ENCODE data around the gene ATP1A1.

ATP1A1 gene

DNA sequence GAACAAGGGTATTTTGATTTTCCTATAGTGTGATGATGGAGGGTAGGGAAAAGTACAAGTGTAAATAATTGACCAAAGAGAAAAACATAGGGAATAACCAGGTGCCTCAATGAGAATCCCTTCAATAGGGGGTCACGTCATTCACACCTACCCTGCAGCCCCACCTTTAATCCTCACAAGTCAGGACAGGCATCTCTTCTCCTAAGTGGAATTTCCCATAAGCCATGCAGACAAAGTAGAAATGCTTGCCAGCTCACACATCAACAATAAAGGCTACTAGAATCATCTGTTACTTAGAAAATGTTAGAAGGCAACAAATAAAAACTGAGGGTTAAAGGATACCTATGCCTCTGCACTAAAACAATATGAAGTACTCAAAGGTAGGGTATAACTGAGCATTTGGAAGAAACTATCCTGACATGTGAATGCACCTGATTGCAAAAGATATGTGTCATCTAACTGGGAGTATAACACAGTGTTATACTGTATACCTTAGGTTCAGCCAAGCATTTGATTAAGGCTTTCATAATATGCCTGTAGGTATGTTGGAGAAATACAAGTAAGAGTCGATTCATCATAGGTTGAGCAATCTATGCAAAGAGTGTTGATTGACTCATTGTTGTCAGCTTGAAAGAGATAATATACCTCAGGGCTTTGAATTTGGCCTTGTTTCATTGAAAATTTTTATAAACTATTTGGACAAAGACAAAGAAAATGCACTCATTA lies 32.4 kb upstream of the ATP1A1 start (continued):
- TF ChIP-seq ZNF565 (CRISPR knock-in tag; conservative IDR thresholded peaks at IDR 0.05; ENCODE audit: low read depth), result no peak
- no peak for TF ChIP-seq ZNF70 (CRISPR knock-in tag; IDR thresholded peaks at IDR 0.05)

DNA sequence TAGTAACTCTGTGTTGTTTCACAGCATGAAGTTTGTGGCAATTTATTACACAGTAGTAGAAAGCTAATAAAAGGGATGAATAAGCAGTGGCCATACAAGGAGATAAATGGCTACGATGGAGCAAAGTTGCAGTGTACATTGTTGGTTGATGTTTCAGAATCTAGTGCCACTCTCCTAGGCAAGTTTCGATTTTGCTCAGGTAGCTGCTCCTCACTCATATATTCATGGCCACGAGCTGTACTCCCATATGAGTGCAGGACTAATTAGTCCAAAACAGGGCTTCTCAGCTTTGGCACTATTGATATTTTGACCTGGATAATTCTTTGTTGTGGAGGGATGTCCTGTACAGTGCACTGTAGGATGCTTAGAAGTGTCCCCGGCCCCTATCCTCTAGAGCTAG lies 30.0 kb upstream of the ATP1A1 start:
- TF ChIP-seq ESRRG (CRISPR knock-in tag; IDR thresholded peaks at IDR 0.05) (no peak), SNAI2 (CRISPR knock-in tag; IDR thresholded peaks at IDR 0.05) (no peak), ARNTL (CRISPR knock-in tag; IDR thresholded peaks at IDR 0.05; ENCODE audit: borderline replicate concordance, low read depth) (no peak), ISL1 (CRISPR knock-in tag; IDR thresholded peaks at IDR 0.05) (no peak), PPARA (CRISPR knock-in tag; IDR thresholded peaks at IDR 0.05; ENCODE audit: borderline replicate concordance) (no peak), BACH2 (CRISPR knock-in tag; IDR thresholded peaks at IDR 0.05; ENCODE audit: borderline replicate concordance) (no peak), ZNF70 (CRISPR knock-in tag; IDR thresholded peaks at IDR 0.05) (no peak), ZFP3 (CRISPR knock-in tag; IDR thresholded peaks at IDR 0.05) (no peak), GLIS3 (CRISPR knock-in tag; IDR thresholded peaks at IDR 0.05) (no peak), CSDC2 (CRISPR knock-in tag; IDR thresholded peaks at IDR 0.05) (no peak), TOX (CRISPR knock-in tag; IDR thresholded peaks at IDR 0.05; ENCODE audit: borderline replicate concordance) (no peak), RARB (CRISPR knock-in tag; IDR thresholded peaks at IDR 0.05) (no peak), ZC3H10 (CRISPR knock-in tag; IDR thresholded peaks at IDR 0.05) (no peak), OSR1 (CRISPR knock-in tag; IDR thresholded peaks at IDR 0.05) (no peak)
- TF ChIP-seq, protein P1, sequence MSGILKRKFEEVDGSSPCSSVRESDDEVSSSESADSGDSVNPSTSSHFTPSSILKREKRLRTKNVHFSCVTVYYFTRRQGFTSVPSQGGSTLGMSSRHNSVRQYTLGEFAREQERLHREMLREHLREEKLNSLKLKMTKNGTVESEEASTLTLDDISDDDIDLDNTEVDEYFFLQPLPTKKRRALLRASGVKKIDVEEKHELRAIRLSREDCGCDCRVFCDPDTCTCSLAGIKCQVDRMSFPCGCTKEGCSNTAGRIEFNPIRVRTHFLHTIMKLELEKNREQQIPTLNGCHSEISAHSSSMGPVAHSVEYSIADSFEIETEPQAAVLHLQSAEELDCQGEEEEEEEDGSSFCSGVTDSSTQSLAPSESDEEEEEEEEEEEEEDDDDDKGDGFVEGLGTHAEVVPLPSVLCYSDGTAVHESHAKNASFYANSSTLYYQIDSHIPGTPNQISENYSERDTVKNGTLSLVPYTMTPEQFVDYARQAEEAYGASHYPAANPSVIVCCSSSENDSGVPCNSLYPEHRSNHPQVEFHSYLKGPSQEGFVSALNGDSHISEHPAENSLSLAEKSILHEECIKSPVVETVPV (CRISPR knock-in tag; IDR thresholded peaks at IDR 0.05), result no peak
- TF ChIP-seq, protein P2, sequence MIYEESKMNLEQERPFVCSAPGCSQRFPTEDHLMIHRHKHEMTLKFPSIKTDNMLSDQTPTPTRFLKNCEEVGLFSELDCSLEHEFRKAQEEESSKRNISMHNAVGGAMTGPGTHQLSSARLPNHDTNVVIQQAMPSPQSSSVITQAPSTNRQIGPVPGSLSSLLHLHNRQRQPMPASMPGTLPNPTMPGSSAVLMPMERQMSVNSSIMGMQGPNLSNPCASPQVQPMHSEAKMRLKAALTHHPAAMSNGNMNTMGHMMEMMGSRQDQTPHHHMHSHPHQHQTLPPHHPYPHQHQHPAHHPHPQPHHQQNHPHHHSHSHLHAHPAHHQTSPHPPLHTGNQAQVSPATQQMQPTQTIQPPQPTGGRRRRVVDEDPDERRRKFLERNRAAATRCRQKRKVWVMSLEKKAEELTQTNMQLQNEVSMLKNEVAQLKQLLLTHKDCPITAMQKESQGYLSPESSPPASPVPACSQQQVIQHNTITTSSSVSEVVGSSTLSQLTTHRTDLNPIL (CRISPR knock-in tag; IDR thresholded peaks at IDR 0.05; ENCODE audit: low read depth), result no peak
- TF ChIP-seq, protein P3, sequence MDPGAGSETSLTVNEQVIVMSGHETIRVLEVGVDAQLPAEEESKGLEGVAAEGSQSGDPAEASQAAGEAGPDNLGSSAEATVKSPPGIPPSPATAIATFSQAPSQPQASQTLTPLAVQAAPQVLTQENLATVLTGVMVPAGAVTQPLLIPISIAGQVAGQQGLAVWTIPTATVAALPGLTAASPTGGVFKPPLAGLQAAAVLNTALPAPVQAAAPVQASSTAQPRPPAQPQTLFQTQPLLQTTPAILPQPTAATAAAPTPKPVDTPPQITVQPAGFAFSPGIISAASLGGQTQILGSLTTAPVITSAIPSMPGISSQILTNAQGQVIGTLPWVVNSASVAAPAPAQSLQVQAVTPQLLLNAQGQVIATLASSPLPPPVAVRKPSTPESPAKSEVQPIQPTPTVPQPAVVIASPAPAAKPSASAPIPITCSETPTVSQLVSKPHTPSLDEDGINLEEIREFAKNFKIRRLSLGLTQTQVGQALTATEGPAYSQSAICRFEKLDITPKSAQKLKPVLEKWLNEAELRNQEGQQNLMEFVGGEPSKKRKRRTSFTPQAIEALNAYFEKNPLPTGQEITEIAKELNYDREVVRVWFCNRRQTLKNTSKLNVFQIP (CRISPR knock-in tag; IDR thresholded peaks at IDR 0.05; ENCODE audit: borderline replicate concordance, low read depth), result no peak
- TF ChIP-seq, protein P4, sequence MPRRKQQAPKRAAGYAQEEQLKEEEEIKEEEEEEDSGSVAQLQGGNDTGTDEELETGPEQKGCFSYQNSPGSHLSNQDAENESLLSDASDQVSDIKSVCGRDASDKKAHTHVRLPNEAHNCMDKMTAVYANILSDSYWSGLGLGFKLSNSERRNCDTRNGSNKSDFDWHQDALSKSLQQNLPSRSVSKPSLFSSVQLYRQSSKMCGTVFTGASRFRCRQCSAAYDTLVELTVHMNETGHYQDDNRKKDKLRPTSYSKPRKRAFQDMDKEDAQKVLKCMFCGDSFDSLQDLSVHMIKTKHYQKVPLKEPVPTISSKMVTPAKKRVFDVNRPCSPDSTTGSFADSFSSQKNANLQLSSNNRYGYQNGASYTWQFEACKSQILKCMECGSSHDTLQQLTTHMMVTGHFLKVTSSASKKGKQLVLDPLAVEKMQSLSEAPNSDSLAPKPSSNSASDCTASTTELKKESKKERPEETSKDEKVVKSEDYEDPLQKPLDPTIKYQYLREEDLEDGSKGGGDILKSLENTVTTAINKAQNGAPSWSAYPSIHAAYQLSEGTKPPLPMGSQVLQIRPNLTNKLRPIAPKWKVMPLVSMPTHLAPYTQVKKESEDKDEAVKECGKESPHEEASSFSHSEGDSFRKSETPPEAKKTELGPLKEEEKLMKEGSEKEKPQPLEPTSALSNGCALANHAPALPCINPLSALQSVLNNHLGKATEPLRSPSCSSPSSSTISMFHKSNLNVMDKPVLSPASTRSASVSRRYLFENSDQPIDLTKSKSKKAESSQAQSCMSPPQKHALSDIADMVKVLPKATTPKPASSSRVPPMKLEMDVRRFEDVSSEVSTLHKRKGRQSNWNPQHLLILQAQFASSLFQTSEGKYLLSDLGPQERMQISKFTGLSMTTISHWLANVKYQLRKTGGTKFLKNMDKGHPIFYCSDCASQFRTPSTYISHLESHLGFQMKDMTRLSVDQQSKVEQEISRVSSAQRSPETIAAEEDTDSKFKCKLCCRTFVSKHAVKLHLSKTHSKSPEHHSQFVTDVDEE (CRISPR knock-in tag; IDR thresholded peaks at IDR 0.05), result no peak
- TF ChIP-seq, protein P5, sequence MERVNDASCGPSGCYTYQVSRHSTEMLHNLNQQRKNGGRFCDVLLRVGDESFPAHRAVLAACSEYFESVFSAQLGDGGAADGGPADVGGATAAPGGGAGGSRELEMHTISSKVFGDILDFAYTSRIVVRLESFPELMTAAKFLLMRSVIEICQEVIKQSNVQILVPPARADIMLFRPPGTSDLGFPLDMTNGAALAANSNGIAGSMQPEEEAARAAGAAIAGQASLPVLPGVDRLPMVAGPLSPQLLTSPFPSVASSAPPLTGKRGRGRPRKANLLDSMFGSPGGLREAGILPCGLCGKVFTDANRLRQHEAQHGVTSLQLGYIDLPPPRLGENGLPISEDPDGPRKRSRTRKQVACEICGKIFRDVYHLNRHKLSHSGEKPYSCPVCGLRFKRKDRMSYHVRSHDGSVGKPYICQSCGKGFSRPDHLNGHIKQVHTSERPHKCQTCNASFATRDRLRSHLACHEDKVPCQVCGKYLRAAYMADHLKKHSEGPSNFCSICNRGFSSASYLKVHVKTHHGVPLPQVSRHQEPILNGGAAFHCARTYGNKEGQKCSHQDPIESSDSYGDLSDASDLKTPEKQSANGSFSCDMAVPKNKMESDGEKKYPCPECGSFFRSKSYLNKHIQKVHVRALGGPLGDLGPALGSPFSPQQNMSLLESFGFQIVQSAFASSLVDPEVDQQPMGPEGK (CRISPR knock-in tag; IDR thresholded peaks at IDR 0.05; ENCODE audit: borderline replicate concordance), result no peak
- ATAC-seq, result no peak

DNA sequence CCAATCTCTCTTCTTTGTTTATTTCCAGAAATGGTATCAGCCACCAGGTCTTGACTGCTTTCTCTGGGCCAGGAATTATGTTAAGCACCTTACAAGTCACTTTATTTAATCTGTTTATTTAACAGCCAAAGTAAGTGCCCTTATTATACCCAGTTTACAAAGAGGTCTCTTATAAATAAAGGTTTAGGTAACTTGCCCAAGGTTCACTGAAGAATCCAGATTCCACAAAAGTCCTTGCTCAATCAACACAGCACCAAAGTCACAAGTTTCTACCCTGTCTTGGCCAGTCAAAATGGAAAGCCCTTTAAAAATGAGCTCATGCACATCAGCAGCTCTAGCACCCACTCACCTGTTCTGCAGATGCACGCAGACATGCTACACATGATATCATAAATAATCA lies 28.0 kb upstream of the ATP1A1 start:
- no peak for ATAC-seq
- TF ChIP-seq ZNF70 (CRISPR knock-in tag; IDR thresholded peaks at IDR 0.05) (no peak), ISL1 (CRISPR knock-in tag; IDR thresholded peaks at IDR 0.05) (no peak), OSR1 (CRISPR knock-in tag; IDR thresholded peaks at IDR 0.05) (no peak), SNAI2 (CRISPR knock-in tag; IDR thresholded peaks at IDR 0.05) (no peak), ZFP30 (CRISPR knock-in tag; IDR thresholded peaks at IDR 0.05) (no peak), BACH2 (CRISPR knock-in tag; IDR thresholded peaks at IDR 0.05; ENCODE audit: borderline replicate concordance) (no peak), GLIS3 (CRISPR knock-in tag; IDR thresholded peaks at IDR 0.05) (no peak)
- TF ChIP-seq, protein P3 (CRISPR knock-in tag; IDR thresholded peaks at IDR 0.05; ENCODE audit: borderline replicate concordance, low read depth), result no peak
- TF ChIP-seq, protein P4 (CRISPR knock-in tag; IDR thresholded peaks at IDR 0.05), result no peak
- TF ChIP-seq, protein P5 (CRISPR knock-in tag; IDR thresholded peaks at IDR 0.05; ENCODE audit: borderline replicate concordance), result no peak
